ENCODE results near the gene KLF15.

DNA sequence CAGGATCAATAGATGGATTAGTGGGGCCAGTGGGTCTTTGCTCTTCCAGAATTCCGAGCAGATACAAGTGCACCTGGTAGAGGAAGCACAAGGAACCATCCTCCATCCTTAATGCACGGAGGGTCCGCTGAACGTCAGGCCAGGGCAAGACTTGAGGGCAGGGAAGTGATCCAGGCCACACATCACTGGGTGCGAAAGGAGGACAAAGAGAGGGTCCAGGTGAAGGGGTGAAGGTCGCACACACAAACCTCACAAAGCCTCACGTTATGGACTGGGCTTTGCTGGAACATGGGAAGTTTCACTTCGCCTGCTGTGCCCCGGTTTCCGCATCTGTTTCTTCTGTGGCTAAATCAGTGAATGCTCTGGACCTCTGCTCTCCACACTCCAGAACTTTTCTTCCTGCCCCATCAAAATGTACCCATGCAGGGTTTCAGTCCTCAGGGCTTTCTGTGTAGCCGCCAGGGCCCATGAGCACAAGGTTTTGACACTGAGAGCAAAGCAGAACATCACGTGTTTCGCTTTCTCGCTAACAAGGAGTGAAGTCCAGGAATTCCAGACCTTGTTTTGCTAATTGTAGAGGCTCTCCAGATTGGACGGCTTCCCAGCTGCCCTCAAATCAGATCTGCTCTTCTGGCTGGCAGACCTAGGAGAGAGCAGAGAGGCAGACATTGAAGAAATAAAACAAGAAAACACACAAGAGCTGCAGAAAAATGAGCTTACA lies 56.3 kb downstream of the KLF15 start:
- TF ChIP-seq, protein P1, sequence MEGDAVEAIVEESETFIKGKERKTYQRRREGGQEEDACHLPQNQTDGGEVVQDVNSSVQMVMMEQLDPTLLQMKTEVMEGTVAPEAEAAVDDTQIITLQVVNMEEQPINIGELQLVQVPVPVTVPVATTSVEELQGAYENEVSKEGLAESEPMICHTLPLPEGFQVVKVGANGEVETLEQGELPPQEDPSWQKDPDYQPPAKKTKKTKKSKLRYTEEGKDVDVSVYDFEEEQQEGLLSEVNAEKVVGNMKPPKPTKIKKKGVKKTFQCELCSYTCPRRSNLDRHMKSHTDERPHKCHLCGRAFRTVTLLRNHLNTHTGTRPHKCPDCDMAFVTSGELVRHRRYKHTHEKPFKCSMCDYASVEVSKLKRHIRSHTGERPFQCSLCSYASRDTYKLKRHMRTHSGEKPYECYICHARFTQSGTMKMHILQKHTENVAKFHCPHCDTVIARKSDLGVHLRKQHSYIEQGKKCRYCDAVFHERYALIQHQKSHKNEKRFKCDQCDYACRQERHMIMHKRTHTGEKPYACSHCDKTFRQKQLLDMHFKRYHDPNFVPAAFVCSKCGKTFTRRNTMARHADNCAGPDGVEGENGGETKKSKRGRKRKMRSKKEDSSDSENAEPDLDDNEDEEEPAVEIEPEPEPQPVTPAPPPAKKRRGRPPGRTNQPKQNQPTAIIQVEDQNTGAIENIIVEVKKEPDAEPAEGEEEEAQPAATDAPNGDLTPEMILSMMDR (IDR thresholded peaks at IDR 0.05) = no peak
- TF ChIP-seq EZH2 (IDR thresholded peaks at IDR 0.05; ENCODE audit: borderline replicate concordance, insufficient read depth, low read depth, low read length, poor library complexity, severe bottlenecking) = no peak

Data from B cell (primary cell).